HepG2 (cell line): Measurements from ENCODE around the gene ATP8A2. TPM values are rescaled to one million over a fixed set of nuclear protein-coding genes. Genes with fewer than 3 reads are reported as not detected.

ENCODE experiments used
- ATAC-seq: fragments of 200-7000 bp; cut with Tn5 transposase; 3 replicates; pipeline ENCODE4 v1.9.1; 2020; ENCODE audit warnings: mild to moderate bottlenecking, moderate library complexity
- BruUV-seq: library from RNA; stranded (reverse); fragments of 400-500 nt; replicated peaks from 2 replicates; lab custom pipeline; 2021; lab: Mats Ljungman, UMichigan
- CTCF ChIA-PET: fragments of 300-600 bp; formaldehyde crosslinking; extraction: SDS; loops from one replicate; lab custom pipeline; 2021; ENCODE audit warnings: low total read pairs, inconsistent platforms, low intra/inter-chr PET ratio; lab: Yijun Ruan, JAX
- POLR2A ChIA-PET: fragments of 350-600 bp; sonication (Branson Sonifier 250); formaldehyde crosslinking; loops from one replicate; lab custom pipeline; 2020; ENCODE audit warnings: antibody characterized with exemption, inconsistent platforms; lab: Yijun Ruan, JAX
- DNase-seq: peaks from one replicate; pipeline ENCODE4 v3.0.0-alpha.2; 2015; ENCODE audit warnings: low spot score
- FAIRE-seq: peaks from 3 replicates; lab custom pipeline; 2011; peaks lifted over from hg19 to GRCh38; lab: Jason Lieb, UNC
- H2AFZ ChIP-seq: one replicate; pipeline ENCODE4 v1.6.1; 2011; ENCODE audit warnings: low read length, inconsistent platforms
- H3K27ac ChIP-seq: fragments of 300-600 bp; 3 replicates; pipeline ENCODE4 v1.8.0; 2011; ENCODE audit warnings: mixed run types, mild to moderate bottlenecking, mixed read lengths, low read length, inconsistent platforms; ENCODE audit not compliant: insufficient read depth; ENCODE audit errors: extremely low read length
- H3K27me3 ChIP-seq, 2 experiments: fragments of 200-600 bp in 1 of 2; 2 replicates in 1 of 2; 3 replicates in 1 of 2; pipeline versions ENCODE4 v1.6.0 to v1.8.0; 2011; ENCODE audit warnings: low read length in 2 of 2, mild to moderate bottlenecking in 2 of 2, moderate library complexity in 2 of 2, inconsistent platforms in 1 of 2; ENCODE audit not compliant: insufficient read depth in 2 of 2, control insufficient read depth in 1 of 2
- H3K36me3 ChIP-seq, 2 experiments: fragments of 200-600 bp in 1 of 2; replicated peaks in 1 of 2; 2 replicates in 1 of 2; 3 replicates in 1 of 2; pipeline versions ENCODE4 v1.5.1 to v1.8.0; 2011; ENCODE audit warnings: low read length in 2 of 2, inconsistent platforms in 1 of 2; ENCODE audit not compliant: insufficient read depth in 2 of 2, control insufficient read depth in 1 of 2
- H3K4me1 ChIP-seq: 2 replicates; pipeline ENCODE4 v1.5.1; 2012; ENCODE audit warnings: low read length, inconsistent platforms; ENCODE audit not compliant: insufficient read depth
- H3K4me2 ChIP-seq: 2 replicates; pipeline ENCODE4 v1.6.0; 2011; ENCODE audit warnings: low read depth, low read length, inconsistent platforms
- H3K4me3 ChIP-seq, 3 experiments: fragments of 200-600 bp in 1 of 3; sonication (generic), shearing (Covaris generic) in 1 of 3; replicated peaks in 1 of 3; 2 replicates each; pipeline ENCODE4 v1.5.1; 2011 to 2016; ENCODE audit warnings: low read length in 3 of 3, inconsistent platforms in 2 of 3, low read depth in 2 of 3, mild to moderate bottlenecking in 2 of 3, control low read depth in 1 of 3, mixed read lengths in 1 of 3; ENCODE audit not compliant: insufficient read depth in 1 of 3
- H3K79me2 ChIP-seq: one replicate; pipeline ENCODE4 v1.6.1; 2011; ENCODE audit warnings: low read length, inconsistent platforms; ENCODE audit not compliant: insufficient read depth
- H3K9ac ChIP-seq: 2 replicates; pipeline ENCODE4 v1.6.0; 2011; ENCODE audit warnings: mild to moderate bottlenecking, low read depth, low read length, inconsistent platforms; ENCODE audit not compliant: insufficient read depth
- H3K9me3 ChIP-seq: 2 replicates; pipeline ENCODE4 v1.5.1; 2012; ENCODE audit warnings: mild to moderate bottlenecking, low read length
- H4K20me1 ChIP-seq: 2 replicates; pipeline ENCODE4 v1.6.0; 2011; ENCODE audit warnings: inconsistent platforms, mild to moderate bottlenecking, low read length, moderate library complexity; ENCODE audit not compliant: insufficient read depth
- CEBPB ChIP-seq: IDR thresholded peaks from 2 replicates; pipeline ENCODE4 v1.6.1; 2011; ENCODE audit warnings: low read depth, low read length, improper control_type of control experiment, borderline replicate concordance
- CENPBD1 ChIP-seq: sonication (generic); formaldehyde crosslinking; IDR thresholded peaks from 2 replicates; pipeline ENCODE4 v1.8.0; 2022; ENCODE audit warnings: missing genetic modification reagents, low read depth, mild to moderate bottlenecking, borderline replicate concordance
- DNMT3B ChIP-seq: conservative IDR thresholded peaks from 2 replicates; pipeline ENCODE4 v1.6.1; 2016; ENCODE audit warnings: missing biosample characterization, control low read depth
- GPN1 ChIP-seq: sonication (generic); formaldehyde crosslinking; IDR thresholded peaks from 2 replicates; pipeline ENCODE4 v1.5.1; 2020; ENCODE audit warnings: missing genetic modification reagents, borderline replicate concordance
- KAT8 ChIP-seq: IDR thresholded peaks from 2 replicates; pipeline ENCODE4 v1.6.1; 2016; ENCODE audit warnings: missing genetic modification reagents, missing compliant biosample characterization
- KDM4B ChIP-seq: sonication (generic); formaldehyde crosslinking; IDR thresholded peaks from 2 replicates; pipeline ENCODE4 v1.4.0; 2020; ENCODE audit warnings: missing genetic modification reagents
- PTBP1 ChIP-seq: fragments of 200-400 bp; formaldehyde crosslinking; IDR thresholded peaks from 2 replicates; pipeline ENCODE4 v1.6.1; 2018; ENCODE audit warnings: low read length, low read depth; ENCODE audit not compliant: poor library complexity, severe bottlenecking
- SALL2 ChIP-seq: sonication (generic); formaldehyde crosslinking; IDR thresholded peaks from 2 replicates; pipeline ENCODE4 v1.8.1; 2023; ENCODE audit warnings: mild to moderate bottlenecking, missing genetic modification reagents, inconsistent platforms
- TSC22D2 ChIP-seq: sonication (generic); formaldehyde crosslinking; IDR thresholded peaks from 2 replicates; pipeline ENCODE4 v1.5.1; 2020; ENCODE audit warnings: missing genetic modification reagents, mild to moderate bottlenecking, borderline replicate concordance
- YEATS4 ChIP-seq: sonication (generic); formaldehyde crosslinking; IDR thresholded peaks from 2 replicates; pipeline ENCODE4 v1.4.0; 2020; ENCODE audit warnings: missing genetic modification reagents, borderline replicate concordance
- ZBED4 ChIP-seq: sonication (generic); formaldehyde crosslinking; IDR thresholded peaks from 2 replicates; pipeline ENCODE4 v1.4.0; 2020; ENCODE audit warnings: missing genetic modification reagents, borderline replicate concordance
- ZMYM2 ChIP-seq: sonication (generic); formaldehyde crosslinking; IDR thresholded peaks from 2 replicates; pipeline ENCODE4 v1.8.0; 2022; ENCODE audit warnings: mild to moderate bottlenecking, missing genetic modification reagents
- ZNF207 ChIP-seq: fragments of 450-650 bp; IDR thresholded peaks from 2 replicates; pipeline ENCODE4 v1.6.1; 2016; ENCODE audit warnings: antibody characterized with exemption, borderline replicate concordance
- ZNF510 ChIP-seq: sonication (generic); formaldehyde crosslinking; IDR thresholded peaks from 2 replicates; pipeline ENCODE4 v1.4.0; 2020; ENCODE audit warnings: low read depth, mild to moderate bottlenecking, missing genetic modification reagents
- ZNF792 ChIP-seq: IDR thresholded peaks from 2 replicates; pipeline ENCODE4 v1.6.1; 2016
- ZSCAN25 ChIP-seq: sonication (generic); formaldehyde crosslinking; IDR thresholded peaks from 2 replicates; pipeline ENCODE4 v1.8.0; 2022; ENCODE audit warnings: mild to moderate bottlenecking, missing genetic modification reagents
- WGBS: methylation state at CpG from one replicate; pipeline ENCODE4 v1.1.6; 2017; ENCODE audit warnings: low lambda C conversion rate; 5-methylcytosine and 5-hydroxymethylcytosine counted together
- in situ Hi-C: cut with HindIII; loops from 2 replicates; pipeline ENCODE4 v1.10.0; 2017; ENCODE audit warnings: low pct_unique_long_range_greater_than_20kb; ENCODE audit not compliant: extremely low pct_ligation_motif_present
- intact Hi-C: fragments of 100-400 bp; cut with micrococcal nuclease; formaldehyde crosslinking; loops from one replicate; pipeline ENCODE4 v1.10.0; 2022; ENCODE audit not compliant: unreplicated experiment
- polyA plus RNA-seq, 8 experiments: library from polyadenylated mRNA; depleted of rRNA in 3 of 8; stranded (reverse) in 7 of 8; unstranded in 1 of 8; fragments of >200 nt; fragmentation: Illumina TruSeq in 4 of 8; extraction: Trizol in 4 of 8; gene quantifications; 2 replicates each; pipeline versions ENCODE4 v1.2.1 to v1.2.3, GENCODE V29; 2011 to 2016; ENCODE audit warnings: low read depth in 4 of 8, missing spikeins in 1 of 8, mixed read lengths in 1 of 8; ENCODE audit not compliant: insufficient read depth in 1 of 8
- total RNA-seq, 5 experiments: library from RNA; depleted of rRNA; stranded (reverse); fragments of >200 nt; fragmentation: Illumina TruSeq; extraction: Trizol; gene quantifications; 2 replicates each; pipeline ENCODE4 v1.2.3, GENCODE V29; 2016; ENCODE audit warnings: low read depth in 1 of 5
- TF ChIP-seq, protein P1 (sequence below): sonication (generic); formaldehyde crosslinking; IDR thresholded peaks from 2 replicates; pipeline ENCODE4 v1.8.0; 2022; ENCODE audit warnings: missing genetic modification reagents, mild to moderate bottlenecking, moderate library complexity, borderline replicate concordance
- TF ChIP-seq, protein P2 (sequence below): sonication (generic); formaldehyde crosslinking; IDR thresholded peaks from 2 replicates; pipeline ENCODE4 v1.4.0; 2020; ENCODE audit warnings: low read depth, mild to moderate bottlenecking, missing genetic modification reagents

The ATP8A2 gene
- total and polyA plus RNA-seq, 2 of the 13 experiments (the other 11 are each of a cell fraction or from before 2014, with no cell fraction given) = 0.09 TPM; not detected in 1

DNA sequence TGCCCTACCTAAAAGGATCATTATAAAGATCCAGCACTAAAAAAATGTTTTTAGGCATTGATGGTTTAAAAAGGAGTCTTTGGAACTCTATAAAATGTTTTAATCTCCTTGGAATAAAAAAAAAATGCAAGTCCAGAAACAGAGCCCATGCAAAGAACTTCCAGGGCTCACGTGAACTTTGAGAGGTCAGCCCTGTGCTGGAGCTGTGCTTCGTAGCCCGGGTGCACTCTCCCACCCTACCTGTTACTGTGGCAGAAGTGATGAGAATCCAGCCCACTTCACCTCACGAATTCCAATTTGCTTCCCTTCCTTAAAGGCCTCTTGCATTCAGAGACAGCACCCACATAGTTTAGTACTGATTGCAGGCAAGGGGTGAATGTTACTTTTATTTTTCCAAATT, 412.3 kb downstream of the ATP8A2 start:
- TF ChIP-seq KAT8 (no peak), ZBED4 (no peak), CENPBD1 (CRISPR knock-in tag) (no peak), ZNF792 (no peak), TSC22D2 (CRISPR knock-in tag) (no peak), CEBPB (no peak), ZMYM2 (CRISPR knock-in tag) (no peak), KDM4B (CRISPR knock-in tag) (no peak), DNMT3B (CRISPR knock-in tag) (no peak), GPN1 (CRISPR knock-in tag) (no peak), ZNF207 (no peak), ZNF510 (CRISPR knock-in tag) (no peak), PTBP1 (no peak), SALL2 (CRISPR knock-in tag) (no peak), ZSCAN25 (CRISPR knock-in tag) (no peak), YEATS4 (no peak)
- TF ChIP-seq, protein P1, sequence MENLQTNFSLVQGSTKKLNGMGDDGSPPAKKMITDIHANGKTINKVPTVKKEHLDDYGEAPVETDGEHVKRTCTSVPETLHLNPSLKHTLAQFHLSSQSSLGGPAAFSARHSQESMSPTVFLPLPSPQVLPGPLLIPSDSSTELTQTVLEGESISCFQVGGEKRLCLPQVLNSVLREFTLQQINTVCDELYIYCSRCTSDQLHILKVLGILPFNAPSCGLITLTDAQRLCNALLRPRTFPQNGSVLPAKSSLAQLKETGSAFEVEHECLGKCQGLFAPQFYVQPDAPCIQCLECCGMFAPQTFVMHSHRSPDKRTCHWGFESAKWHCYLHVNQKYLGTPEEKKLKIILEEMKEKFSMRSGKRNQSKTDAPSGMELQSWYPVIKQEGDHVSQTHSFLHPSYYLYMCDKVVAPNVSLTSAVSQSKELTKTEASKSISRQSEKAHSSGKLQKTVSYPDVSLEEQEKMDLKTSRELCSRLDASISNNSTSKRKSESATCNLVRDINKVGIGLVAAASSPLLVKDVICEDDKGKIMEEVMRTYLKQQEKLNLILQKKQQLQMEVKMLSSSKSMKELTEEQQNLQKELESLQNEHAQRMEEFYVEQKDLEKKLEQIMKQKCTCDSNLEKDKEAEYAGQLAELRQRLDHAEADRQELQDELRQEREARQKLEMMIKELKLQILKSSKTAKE (CRISPR knock-in tag) = no peak
- TF ChIP-seq, protein P2, sequence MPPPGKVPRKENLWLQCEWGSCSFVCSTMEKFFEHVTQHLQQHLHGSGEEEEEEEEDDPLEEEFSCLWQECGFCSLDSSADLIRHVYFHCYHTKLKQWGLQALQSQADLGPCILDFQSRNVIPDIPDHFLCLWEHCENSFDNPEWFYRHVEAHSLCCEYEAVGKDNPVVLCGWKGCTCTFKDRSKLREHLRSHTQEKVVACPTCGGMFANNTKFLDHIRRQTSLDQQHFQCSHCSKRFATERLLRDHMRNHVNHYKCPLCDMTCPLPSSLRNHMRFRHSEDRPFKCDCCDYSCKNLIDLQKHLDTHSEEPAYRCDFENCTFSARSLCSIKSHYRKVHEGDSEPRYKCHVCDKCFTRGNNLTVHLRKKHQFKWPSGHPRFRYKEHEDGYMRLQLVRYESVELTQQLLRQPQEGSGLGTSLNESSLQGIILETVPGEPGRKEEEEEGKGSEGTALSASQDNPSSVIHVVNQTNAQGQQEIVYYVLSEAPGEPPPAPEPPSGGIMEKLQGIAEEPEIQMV (CRISPR knock-in tag) = no peak
- TF ChIP-seq, all 625 proteins: peak for 0
- Histone ChIP-seq H3K9ac (no peak overlapping the region), H3K36me3 (no peaks in the 10 kb centered on the region), H3K79me2 (no peaks in the 10 kb centered on the region), H3K27ac (no peak overlapping the region), H2AFZ (no peak overlapping the region), H3K9me3 (no peaks in the 10 kb centered on the region), H4K20me1 (no peaks in the 10 kb centered on the region), H3K4me2 (no peak overlapping the region), H3K27me3 (no peaks in the 10 kb centered on the region), H3K4me3 (no peak overlapping the region), H3K4me1 (no peaks in the 10 kb centered on the region)
- ATAC-seq = no peak
- POLR2A ChIA-PET = no interaction called here
- CTCF ChIA-PET = no interaction called here
- no TSS peak for BruUV-seq
- intact Hi-C loops = no loop called here
- DNase-seq = no peak
- WGBS = 8% methylated on average over 4 of the region's 4 CpGs
- in situ Hi-C loops = no loop called here
- FAIRE-seq = no peak
